ENCODE data around the gene NUDT3. TPM values are rescaled to one million over a fixed set of nuclear protein-coding genes. Genes with fewer than 3 reads are reported as not detected.

Gene NUDT3
- total and polyA plus RNA-seq, 2 experiments from 2014 or later = 12.1 to 31.1 TPM

DNA sequence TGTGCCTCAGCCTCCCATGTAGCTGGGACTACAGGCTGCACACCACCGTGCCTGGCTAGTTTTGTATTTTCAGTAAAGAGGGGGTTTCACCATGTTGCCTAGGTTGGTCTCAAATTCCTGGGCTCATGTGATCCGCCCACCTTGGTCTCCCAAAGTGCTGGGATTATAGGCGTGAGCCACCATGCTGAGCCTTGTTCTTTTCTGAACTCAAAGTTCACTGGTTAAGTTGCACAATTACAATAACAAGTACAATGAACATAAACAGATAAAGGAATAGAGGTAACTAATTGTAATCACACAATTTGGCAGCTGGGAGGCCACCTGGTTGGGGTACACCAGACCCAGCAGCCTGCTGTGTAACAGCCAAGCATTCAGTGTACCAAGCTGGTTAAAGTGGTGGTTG, 6.7 kb downstream of the NUDT3 start:
- Mint-ChIP-seq H3K27me3 (ENCODE audit: insufficient read depth, low read depth, poor library complexity) (no peaks in the 10 kb centered on the region), H3K27ac (peak overlapping the region; percentile 59; the same call in 1 of the 2 replicates), H3K4me1 (peaks cover 37% of the 10 kb centered on the region), H3K36me3 (ENCODE audit: low read depth) (no peaks in the 10 kb centered on the region; the same call in 2 of the 3 replicates), H3K4me3 (no peak overlapping the region), H3K9me3 (no peaks in the 10 kb centered on the region; the same call in 2 of the 3 replicates)
- Histone ChIP-seq H3K27ac (ENCODE audit: low read depth) (peak overlapping the region; percentile 60; the same call in 1 of the 2 replicates), H2AFZ (no peak overlapping the region), H3K79me2 (replicated peaks; ENCODE audit: insufficient read depth) (peaks cover 100% of the 10 kb centered on the region), H3K27me3 (ENCODE audit: insufficient read depth) (no peaks in the 10 kb centered on the region), H3K4me3 (no peak overlapping the region), H3K9me2 (ENCODE audit: insufficient read depth) (no peaks in the 10 kb centered on the region), H3K4me2 (no peak overlapping the region), H3K4me1 (ENCODE audit: insufficient read depth) (peaks cover 30% of the 10 kb centered on the region), H3F3A (replicated peaks; ENCODE audit: low read depth) (no peaks in the 10 kb centered on the region), H4K20me1 (replicated peaks; ENCODE audit: insufficient read depth) (peaks cover 30% of the 10 kb centered on the region; the same call in 1 of the 2 replicates), H3K36me3 (ENCODE audit: insufficient read depth) (no peaks in the 10 kb centered on the region)
- ATAC-seq = peak; percentile 26
- no peak for TF ChIP-seq JUNB (IDR thresholded peaks at IDR 0.05; ENCODE audit: unreplicated experiment)
- TF ChIP-seq ZNF331 (CRISPR knock-in tag; IDR thresholded peaks at IDR 0.05; ENCODE audit: low read depth) = peak; percentile 48; the same call in 1 of the 2 replicates
- DNase-seq (ENCODE audit: low spot score) = no peak

- peaks cover 27% of the 10 kb centered on the region for H3K4me1 ChIP-seq (ENCODE audit: insufficient read depth)
- H3K27me3 ChIP-seq (ENCODE audit: insufficient read depth) = no peaks in the 10 kb centered on the region
- H3K4me3 Mint-ChIP-seq = 0 out of 3 replicates have a peak overlapping the region, but pooled peaks have one; percentile 13
- H3K4me1 Mint-ChIP-seq = peaks cover 37% of the 10 kb centered on the region
- H2AFZ ChIP-seq = no peak overlapping the region
- H3F3A ChIP-seq (replicated peaks; ENCODE audit: low read depth) = no peaks in the 10 kb centered on the region
- H3K9me3 Mint-ChIP-seq = no peaks in the 10 kb centered on the region; the same call in 2 of the 3 replicates
- peaks cover 27% of the 10 kb centered on the region; the same call in 1 of the 2 replicates for H4K20me1 ChIP-seq (replicated peaks; ENCODE audit: insufficient read depth)
- no peak for ATAC-seq
- no peaks in the 10 kb centered on the region for H3K36me3 ChIP-seq (ENCODE audit: insufficient read depth)
- no peaks in the 10 kb centered on the region; the same call in 2 of the 3 replicates for H3K36me3 Mint-ChIP-seq (ENCODE audit: low read depth)
- H3K4me3 ChIP-seq = no peak overlapping the region; the same call in 1 of the 2 replicates
- no peaks in the 10 kb centered on the region for H3K9me2 ChIP-seq (ENCODE audit: insufficient read depth)
- peaks cover 100% of the 10 kb centered on the region for H3K79me2 ChIP-seq (replicated peaks; ENCODE audit: insufficient read depth)
- H3K27ac Mint-ChIP-seq = peak overlapping the region; percentile 90; the same call in 1 of the 2 replicates
- H3K27me3 Mint-ChIP-seq (ENCODE audit: insufficient read depth, low read depth, poor library complexity) = no peaks in the 10 kb centered on the region
- H3K27ac ChIP-seq (ENCODE audit: low read depth) = peak overlapping the region; percentile 71; the same call in 1 of the 2 replicates
- no peak for DNase-seq (ENCODE audit: low spot score)
- peak overlapping the region; percentile 60 for H3K4me2 ChIP-seq
- TF ChIP-seq STAT1 (IDR thresholded peaks at IDR 0.05; ENCODE audit: unreplicated experiment) = no peak
- TF ChIP-seq EZH2 (IDR thresholded peaks at IDR 0.05; ENCODE audit: low read depth, unreplicated experiment) = no peak
- TF ChIP-seq JUNB (IDR thresholded peaks at IDR 0.05; ENCODE audit: unreplicated experiment) = no peak
- TF ChIP-seq ZNF331 (CRISPR knock-in tag; IDR thresholded peaks at IDR 0.05; ENCODE audit: low read depth) = no peak
- TF ChIP-seq POLR2AphosphoS5 (IDR thresholded peaks at IDR 0.05; ENCODE audit: low read depth) = no peak
- TF ChIP-seq, protein P1, sequence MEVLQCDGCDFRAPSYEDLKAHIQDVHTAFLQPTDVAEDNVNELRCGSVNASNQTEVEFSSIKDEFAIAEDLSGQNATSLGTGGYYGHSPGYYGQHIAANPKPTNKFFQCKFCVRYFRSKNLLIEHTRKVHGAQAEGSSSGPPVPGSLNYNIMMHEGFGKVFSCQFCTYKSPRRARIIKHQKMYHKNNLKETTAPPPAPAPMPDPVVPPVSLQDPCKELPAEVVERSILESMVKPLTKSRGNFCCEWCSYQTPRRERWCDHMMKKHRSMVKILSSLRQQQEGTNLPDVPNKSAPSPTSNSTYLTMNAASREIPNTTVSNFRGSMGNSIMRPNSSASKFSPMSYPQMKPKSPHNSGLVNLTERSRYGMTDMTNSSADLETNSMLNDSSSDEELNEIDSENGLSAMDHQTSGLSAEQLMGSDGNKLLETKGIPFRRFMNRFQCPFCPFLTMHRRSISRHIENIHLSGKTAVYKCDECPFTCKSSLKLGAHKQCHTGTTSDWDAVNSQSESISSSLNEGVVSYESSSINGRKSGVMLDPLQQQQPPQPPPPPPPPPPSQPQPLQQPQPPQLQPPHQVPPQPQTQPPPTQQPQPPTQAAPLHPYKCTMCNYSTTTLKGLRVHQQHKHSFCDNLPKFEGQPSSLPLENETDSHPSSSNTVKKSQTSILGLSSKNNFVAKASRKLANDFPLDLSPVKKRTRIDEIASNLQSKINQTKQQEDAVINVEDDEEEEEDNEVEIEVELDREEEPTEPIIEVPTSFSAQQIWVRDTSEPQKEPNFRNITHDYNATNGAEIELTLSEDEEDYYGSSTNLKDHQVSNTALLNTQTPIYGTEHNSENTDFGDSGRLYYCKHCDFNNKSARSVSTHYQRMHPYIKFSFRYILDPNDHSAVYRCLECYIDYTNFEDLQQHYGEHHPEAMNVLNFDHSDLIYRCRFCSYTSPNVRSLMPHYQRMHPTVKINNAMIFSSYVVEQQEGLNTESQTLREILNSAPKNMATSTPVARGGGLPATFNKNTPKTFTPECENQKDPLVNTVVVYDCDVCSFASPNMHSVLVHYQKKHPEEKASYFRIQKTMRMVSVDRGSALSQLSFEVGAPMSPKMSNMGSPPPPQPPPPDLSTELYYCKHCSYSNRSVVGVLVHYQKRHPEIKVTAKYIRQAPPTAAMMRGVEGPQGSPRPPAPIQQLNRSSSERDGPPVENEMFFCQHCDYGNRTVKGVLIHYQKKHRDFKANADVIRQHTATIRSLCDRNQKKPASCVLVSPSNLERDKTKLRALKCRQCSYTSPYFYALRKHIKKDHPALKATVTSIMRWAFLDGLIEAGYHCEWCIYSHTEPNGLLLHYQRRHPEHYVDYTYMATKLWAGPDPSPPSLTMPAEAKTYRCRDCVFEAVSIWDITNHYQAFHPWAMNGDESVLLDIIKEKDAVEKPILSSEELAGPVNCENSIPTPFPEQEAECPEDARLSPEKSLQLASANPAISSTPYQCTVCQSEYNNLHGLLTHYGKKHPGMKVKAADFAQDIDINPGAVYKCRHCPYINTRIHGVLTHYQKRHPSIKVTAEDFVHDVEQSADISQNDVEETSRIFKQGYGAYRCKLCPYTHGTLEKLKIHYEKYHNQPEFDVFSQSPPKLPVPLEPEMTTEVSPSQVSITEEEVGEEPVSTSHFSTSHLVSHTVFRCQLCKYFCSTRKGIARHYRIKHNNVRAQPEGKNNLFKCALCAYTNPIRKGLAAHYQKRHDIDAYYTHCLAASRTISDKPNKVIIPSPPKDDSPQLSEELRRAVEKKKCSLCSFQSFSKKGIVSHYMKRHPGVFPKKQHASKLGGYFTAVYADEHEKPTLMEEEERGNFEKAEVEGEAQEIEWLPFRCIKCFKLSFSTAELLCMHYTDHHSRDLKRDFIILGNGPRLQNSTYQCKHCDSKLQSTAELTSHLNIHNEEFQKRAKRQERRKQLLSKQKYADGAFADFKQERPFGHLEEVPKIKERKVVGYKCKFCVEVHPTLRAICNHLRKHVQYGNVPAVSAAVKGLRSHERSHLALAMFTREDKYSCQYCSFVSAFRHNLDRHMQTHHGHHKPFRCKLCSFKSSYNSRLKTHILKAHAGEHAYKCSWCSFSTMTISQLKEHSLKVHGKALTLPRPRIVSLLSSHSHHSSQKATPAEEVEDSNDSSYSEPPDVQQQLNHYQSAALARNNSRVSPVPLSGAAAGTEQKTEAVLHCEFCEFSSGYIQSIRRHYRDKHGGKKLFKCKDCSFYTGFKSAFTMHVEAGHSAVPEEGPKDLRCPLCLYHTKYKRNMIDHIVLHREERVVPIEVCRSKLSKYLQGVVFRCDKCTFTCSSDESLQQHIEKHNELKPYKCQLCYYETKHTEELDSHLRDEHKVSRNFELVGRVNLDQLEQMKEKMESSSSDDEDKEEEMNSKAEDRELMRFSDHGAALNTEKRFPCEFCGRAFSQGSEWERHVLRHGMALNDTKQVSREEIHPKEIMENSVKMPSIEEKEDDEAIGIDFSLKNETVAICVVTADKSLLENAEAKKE (CRISPR knock-in tag; IDR thresholded peaks at IDR 0.05) = no peak
- TF ChIP-seq ZNF114 (CRISPR knock-in tag; IDR thresholded peaks at IDR 0.05) = no peak
- TF ChIP-seq, protein P2, sequence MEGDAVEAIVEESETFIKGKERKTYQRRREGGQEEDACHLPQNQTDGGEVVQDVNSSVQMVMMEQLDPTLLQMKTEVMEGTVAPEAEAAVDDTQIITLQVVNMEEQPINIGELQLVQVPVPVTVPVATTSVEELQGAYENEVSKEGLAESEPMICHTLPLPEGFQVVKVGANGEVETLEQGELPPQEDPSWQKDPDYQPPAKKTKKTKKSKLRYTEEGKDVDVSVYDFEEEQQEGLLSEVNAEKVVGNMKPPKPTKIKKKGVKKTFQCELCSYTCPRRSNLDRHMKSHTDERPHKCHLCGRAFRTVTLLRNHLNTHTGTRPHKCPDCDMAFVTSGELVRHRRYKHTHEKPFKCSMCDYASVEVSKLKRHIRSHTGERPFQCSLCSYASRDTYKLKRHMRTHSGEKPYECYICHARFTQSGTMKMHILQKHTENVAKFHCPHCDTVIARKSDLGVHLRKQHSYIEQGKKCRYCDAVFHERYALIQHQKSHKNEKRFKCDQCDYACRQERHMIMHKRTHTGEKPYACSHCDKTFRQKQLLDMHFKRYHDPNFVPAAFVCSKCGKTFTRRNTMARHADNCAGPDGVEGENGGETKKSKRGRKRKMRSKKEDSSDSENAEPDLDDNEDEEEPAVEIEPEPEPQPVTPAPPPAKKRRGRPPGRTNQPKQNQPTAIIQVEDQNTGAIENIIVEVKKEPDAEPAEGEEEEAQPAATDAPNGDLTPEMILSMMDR (conservative IDR thresholded peaks at IDR 0.05; ENCODE audit: low read depth in 2 of 2) = no peak
- no peak for TF ChIP-seq ETS1 (IDR thresholded peaks at IDR 0.05)
- no peak for TF ChIP-seq EZH2phosphoT487 (IDR thresholded peaks at IDR 0.05; ENCODE audit: unreplicated experiment)
Measured at GRCh38 chr6:34384321-34385153, 7.9 kb downstream of the NUDT3 start.
